NOMO-1 treated with DMSO at 0.1 percent for 48 hours (cell line): ENCODE measurements around the gene HLCS.
"Not testable (repeated sequence)": the region's sequence is repeated elsewhere in the genome, so short reads cannot be mapped to it uniquely, and the experiment has no call there.

Experiments used
- DNase-seq: peaks from one replicate; lab custom pipeline; 2025; ENCODE audit not compliant: unreplicated experiment; lab: John Stamatoyannopoulos, UW

HLCS gene

DNA sequence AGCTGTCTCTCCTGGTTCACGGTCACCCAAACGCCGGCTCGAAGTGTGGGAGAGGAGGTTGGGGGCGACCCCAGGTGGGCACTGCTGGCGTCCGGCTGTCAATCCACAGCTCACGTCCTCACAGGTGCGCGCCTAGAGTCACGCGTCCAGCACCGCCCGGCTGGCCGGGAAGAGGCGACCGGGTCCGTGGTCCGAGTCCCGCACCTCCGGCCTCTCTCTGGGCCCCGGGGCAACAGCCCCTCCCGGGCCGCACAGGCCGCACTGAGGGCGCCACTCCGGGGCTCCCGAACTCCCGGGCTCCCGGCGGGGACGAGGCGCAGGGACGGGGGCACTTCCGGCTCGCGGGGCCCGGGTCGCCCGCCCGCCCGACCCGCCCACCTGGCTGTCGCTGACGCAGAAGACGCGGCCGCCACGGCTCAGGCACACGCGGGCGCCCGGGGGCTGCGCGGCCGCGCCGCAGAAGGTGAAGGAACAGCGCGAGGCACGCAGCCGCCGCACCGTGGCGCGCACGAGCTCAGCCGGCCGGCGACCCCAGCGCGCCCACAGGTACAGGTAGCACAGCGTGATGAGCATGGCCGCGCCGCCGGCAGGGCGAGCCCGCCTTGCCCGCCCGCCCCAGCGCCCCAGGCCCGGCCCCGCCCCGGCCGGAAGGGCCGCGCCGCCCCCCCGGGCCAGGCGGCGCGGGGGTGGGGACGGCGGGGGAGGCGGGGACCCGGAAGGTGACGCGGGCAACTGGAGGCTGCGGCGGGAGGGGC is at the start of gene HLCS:
Gene HLCS, minus strand, starts transcription at position 604 of the 755 bp plus-strand sequence. Its CDS starts 31 bp downstream, at position 573.
- DNase-seq = peak; percentile 47

DNA sequence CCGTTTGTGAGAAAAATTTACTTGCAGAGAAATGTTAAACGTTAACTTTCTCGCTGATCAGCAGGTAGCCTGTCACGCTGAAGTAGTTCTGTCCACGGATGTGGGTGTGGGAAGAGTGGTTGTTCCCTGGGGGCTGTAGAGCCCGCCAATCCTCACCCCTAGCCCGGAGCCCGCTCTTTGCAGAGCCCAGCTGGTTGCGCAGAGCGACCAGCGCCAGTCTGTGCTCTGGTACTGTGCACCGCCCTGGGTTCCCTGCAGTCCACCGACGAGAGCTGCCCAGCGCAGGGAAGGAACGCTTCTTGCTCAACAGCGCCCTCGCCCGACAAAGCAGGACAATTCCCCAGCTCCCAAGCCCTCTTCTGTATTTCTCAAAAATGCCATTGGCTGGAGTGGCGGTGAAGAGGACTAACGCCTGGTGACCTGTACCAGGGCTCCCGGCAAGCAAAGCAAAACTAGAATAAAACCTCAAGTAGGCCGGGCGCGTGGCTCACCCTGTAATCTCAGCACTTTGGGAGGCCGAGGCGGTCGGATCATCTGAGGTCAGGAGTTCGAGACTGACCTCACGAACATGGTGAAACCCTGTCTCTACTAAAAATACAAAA is 43.4 kb upstream of the HLCS start:
- peak; percentile 87 for DNase-seq

DNA sequence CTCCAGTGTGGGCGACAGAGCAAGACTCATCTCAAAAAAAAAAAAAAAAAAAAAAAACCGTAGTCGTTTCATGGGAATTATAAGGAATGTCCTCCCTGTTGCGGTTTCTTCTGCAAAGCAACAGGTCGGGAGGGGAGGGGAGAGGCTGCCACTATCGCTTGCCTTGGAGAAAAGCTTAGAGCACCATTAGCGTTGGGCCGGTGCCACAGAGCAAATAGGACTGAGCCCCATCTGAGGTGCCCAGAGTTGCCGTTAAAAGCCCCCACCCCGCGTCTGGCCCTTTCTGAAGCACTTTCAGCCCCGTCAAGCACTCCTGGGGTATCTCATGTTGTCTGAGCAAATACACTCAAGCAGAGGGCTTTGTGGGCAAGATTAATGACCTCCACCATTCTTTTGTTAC is 42.3 kb upstream of the HLCS start:
- no peak for DNase-seq

DNA sequence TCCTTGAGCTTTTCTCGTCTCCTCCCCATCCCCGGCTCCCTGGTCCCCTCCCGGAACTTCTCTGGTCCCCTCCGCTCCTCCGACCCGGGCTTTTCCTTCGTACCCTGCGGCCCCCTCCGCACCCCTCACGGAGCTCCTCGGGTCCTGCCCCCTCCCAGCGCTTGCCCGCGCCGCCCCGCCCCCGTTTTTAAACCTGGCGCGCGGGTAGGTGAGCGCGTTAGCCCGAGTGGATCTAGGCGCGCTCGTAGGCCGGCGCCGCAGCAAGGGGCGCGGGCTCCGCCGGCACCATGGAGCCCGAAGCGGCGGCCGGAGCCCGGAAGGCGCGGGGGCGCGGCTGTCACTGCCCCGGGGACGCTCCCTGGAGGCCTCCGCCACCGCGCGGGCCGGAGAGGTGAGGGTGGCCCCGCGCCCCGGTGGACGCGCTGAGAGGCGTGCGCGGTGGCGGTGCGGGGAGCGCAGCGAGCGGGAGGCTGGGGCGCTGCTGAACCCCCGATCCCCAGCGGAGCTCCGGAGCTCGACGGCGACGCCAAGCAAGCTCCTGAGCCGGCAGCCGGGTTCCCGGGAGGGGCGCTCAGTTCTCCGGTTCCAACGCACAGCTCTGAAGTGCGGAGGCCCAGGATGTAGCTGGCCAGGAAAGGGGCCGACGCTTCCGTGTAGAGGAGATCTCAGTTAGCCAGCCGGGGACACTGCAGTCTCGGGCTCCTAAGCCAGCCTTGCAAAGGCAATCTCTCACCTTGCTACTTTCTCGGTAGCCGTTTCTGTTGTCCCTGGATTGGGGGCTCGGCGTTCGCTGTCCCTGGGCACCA is 40.2 kb upstream of the HLCS start, which contains the start of gene RIPPLY3:
Gene RIPPLY3, plus strand, starts transcription at position 217 of the 806 bp plus-strand sequence. Its CDS starts 71 bp downstream, at position 288.
- DNase-seq = peak; percentile 20

- DNase-seq = no peak
Measured at GRCh38 chr21:37005548-37006485, 39.3 kb upstream of the HLCS start.

DNA sequence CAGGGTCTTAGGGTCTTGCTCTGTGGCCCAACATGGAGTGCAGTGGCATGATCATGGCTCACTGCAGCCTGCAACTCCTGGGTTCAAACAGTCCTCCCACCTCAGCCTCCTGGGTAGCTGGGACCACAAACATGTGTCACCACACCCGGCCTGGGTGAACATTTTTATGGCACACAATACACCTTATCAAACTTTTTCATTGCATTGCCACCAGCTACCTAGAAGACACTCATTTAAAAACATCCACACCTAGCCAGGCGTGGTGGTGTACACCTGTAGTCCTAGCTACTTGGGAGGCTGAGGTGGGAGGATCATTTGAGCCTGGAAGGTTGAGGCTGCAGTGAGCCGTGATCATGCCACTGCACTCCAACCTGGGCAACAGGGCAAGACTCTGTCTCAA is 37.4 kb upstream of the HLCS start:
- not testable (repeated sequence) for DNase-seq

DNA sequence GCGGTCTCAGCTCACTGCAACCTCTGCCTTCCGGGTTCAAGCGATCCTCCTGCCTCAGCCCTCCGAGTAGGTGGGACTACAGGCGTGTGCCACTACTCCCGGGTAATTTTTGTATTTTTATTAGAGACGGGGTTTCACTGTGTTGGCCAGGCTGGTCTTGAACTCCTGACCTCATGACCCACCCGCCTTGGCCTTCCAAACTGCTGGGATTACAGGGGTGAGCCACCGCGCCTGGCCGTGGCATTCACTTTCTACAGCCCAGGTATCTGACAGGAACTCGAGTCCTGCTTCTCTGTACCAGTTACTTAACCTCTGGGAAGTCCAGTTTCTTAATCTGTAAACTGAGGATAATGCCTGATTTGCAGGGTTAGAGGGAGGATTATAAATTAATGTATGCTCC is 36.4 kb upstream of the HLCS start:
- DNase-seq = not testable (repeated sequence)

DNA sequence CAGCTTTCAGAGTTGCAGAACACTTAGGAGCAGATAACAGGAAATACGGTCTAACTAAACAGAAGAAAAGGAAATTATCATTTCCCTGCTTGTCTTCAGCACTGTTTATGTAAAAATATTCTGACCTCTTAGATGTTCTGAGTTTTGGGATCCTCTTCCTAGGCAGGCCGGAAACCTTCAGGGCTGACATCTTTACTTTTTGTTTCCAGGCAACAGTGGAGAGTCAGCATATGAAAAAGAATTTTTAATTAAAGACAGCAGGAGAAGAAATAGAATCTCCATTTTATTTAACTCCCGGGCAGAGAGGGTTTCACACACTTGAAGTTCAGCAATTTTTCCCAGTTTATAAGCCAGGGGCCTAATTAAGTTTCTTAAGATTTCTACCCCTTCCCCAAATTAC is 35.0 kb upstream of the HLCS start:
- no peak for DNase-seq

- no peak for DNase-seq
Measured at GRCh38 chr21:37000381-37000780, 33.9 kb upstream of the HLCS start.

DNA sequence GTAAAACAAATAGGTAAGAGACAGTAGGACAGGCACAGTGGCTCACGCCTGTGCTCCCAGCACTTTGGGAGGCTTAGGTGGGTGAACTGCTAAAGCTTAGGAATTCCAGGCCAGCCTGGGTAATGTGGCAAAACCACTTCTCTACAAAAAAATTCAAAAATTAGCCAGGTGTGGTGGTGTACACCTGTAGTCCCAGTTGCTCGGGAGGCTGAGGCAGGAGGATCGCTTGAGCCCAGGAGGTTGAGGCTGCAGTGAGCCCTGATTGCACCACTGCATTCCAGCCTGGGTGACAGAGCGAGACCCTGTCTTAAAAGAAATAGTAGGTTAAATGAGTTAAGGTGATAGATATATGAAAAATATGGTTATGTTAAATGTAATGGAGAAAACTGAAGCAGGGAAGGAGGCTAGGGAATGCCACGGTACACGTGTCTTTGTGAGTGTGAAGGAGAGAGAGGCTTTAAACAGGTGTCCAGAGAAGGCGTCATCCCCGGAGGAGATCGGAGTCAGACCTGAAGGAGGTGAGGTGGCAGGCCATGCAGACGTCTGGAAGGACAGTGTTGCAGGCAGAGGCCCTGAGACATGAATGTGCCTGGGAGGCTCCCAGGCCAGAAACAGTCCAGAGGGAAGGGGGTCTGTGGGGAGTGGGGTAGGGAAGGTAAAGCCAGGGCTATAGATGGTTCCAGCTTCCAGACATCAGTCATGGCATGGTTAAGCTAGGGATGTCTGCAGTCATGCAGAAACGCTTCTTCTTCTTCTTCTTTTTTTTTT is 32.8 kb upstream of the HLCS start:
- no peak for DNase-seq

GRCh38 chr21:36995285-36995684 is 28.8 kb upstream of the HLCS start:
- DNase-seq = not testable (repeated sequence)

DNA sequence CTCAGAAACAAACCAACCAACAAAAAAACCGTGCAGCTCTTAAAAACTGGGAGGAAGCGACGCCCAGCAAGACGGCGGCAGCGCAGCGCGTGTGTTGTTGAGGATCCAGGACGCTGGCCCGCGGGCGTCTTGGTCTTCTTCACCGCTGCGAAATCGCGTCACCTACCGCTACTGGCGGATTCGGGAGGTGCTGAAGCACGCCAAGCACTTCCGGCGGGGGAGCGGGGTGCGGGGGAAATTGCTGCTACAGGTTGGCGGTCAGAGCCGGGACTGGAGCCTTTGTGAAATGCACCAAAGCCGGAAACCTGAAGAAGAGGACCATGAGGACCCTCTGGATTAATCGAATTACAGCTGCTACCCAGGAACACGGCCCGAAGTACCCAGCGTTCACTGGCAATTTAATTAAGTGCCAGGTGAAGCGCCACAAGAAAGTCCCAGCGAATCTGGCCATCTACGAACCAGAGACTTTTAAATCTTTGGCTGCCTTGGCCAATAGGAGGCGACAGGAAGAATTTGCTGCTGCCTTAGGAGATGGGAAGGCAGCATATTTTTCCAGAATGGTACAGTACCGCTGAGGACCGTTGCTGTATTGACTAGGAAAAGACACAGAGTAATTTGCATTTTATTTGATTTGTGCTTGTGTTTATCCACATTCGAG is 28.2 kb upstream of the HLCS start:
- DNase-seq = no peak

DNA sequence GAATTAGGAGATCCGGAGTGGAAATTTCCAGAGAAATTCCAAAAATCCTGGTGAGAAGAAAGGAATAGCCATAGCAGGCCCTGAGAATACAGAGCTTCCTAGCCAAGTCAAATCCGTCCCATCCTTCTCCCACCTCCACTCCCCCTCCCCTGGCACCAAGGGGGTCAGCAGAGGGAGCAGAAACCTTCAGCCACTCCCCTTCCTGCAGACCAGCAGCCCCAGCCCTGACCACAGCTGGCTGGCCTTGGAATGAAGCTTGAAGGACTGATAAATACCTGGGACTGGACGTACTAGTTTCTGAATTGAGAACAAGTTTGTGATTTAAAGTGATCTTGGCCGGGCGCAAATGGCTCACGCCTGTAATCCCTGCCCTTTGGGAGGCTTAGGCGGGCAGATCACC is 26.2 kb upstream of the HLCS start:
- no peak for DNase-seq

DNA sequence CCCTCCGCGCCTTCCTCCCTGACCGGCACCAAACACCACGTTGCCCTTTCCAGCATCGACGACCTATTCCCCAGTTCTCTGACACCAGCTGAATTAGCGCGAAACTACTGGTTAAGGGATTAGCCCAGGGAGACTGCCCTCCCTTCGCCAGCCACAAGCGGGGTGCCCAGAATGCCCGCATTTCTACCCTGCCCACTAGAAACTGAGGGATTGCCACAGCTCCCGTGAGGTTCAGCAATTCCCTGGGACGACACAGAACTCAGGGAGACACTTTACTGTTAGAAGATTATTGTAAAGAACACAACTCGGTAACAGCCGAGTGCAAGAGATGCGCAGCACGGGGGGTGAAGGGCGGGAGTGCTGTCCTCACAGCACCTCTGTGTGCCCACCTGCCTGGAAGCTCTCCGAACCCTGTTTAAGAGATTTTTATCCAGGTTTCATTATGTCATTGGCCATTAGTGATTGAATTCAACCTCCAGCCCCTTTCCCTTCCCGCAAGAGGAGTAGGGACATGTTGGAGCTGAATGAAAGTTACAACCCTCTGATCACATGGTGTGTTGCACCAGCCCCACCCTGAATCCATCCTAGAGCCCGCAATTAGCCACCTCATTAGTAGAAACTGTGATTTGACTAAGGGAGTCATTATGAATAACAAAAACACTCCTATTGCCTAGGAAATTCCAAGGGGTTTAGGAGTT is 24.2 kb upstream of the HLCS start:
- DNase-seq = no peak

DNA sequence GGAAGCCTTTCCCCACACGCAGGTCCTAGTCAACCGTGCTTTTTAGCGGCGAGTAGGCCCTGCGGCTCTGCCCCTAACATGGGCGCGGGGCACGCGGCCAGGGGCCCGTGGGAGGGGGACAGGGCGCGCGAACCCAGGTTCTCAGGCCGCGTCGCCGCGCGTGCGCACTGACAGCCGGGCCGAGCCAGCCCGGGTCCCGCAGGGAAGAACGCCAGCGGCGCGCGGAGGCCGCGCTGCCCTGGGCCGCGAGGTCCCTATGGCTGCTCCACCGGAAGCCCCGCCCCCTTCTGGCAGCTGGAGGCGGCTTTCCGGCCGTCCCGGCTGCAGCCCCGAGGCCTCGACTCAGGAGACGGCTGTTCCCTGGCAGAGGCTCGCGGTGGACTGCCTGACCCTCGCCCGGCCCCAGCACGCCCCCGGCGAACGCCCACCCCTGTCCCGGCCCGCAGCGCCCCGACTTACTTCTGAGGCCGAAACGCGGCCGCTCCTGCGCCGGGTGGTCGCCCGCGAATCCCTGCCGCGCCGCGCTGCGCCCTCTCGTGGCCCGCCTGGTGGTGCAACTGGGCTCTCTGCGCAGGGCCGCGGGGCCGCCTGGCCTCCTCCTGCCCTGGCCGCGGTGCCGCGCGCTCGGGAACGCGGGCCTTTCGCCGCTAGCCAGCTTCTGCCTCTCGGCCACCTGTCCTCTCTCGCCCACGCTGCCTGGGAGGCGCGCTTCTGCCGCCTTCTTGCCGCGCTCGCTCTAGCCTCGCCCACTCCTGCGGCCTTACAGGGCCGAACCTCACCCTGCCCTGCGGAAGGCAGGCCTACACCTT is 23.4 kb upstream of the HLCS start:
- peak; percentile 86 for DNase-seq

DNA sequence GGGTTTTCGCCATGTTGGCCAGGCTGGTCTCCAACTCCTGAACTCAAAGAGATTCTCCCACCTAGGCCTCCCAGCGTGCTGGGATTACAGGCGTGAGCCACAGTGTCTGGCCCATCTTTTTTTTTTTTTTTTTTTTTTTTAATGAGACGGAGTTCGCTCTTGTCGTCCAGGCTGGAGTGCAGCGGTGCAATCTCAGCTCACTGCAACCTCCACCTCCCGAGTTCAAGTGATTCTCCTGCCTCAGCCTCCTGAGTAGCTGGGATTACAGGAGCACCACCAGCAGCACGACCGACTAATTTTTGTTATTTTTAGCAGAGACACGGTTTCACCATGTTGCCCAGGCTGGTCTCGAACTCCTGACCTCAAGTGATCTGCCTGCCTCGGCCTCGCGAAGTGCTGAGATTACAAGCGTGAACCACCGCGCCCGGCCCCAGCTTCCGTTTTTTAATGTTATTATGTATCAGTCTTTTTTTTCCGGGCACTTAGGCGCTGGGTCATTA is 22.8 kb upstream of the HLCS start:
- not testable (repeated sequence) for DNase-seq

GRCh38 chr21:36988536-36988935 is 22.1 kb upstream of the HLCS start:
- DNase-seq = no peak

- no peak for DNase-seq
Measured at GRCh38 chr21:36987845-36988244, 21.4 kb upstream of the HLCS start.
